GM12891 (cell line): Measurements from ENCODE around the gene ATP10D.

ENCODE experiments used
- POLR2A ChIP-seq: IDR thresholded peaks from 2 replicates; pipeline ENCODE4 v1.6.1; 2011; ENCODE audit warnings: low read depth, low read length, control low read depth
- POLR2AphosphoS5 ChIP-seq: IDR thresholded peaks from 2 replicates; pipeline ENCODE4 v1.6.1; 2011; ENCODE audit warnings: low read depth, low read length, control low read depth
- SPI1 ChIP-seq: IDR thresholded peaks from 2 replicates; pipeline ENCODE4 v1.6.1; 2011; ENCODE audit warnings: low read depth, low read length, control low read depth
- TAF1 ChIP-seq: IDR thresholded peaks from 2 replicates; pipeline ENCODE4 v1.6.1; 2011; ENCODE audit warnings: low read depth, low read length, control low read depth

DNA sequence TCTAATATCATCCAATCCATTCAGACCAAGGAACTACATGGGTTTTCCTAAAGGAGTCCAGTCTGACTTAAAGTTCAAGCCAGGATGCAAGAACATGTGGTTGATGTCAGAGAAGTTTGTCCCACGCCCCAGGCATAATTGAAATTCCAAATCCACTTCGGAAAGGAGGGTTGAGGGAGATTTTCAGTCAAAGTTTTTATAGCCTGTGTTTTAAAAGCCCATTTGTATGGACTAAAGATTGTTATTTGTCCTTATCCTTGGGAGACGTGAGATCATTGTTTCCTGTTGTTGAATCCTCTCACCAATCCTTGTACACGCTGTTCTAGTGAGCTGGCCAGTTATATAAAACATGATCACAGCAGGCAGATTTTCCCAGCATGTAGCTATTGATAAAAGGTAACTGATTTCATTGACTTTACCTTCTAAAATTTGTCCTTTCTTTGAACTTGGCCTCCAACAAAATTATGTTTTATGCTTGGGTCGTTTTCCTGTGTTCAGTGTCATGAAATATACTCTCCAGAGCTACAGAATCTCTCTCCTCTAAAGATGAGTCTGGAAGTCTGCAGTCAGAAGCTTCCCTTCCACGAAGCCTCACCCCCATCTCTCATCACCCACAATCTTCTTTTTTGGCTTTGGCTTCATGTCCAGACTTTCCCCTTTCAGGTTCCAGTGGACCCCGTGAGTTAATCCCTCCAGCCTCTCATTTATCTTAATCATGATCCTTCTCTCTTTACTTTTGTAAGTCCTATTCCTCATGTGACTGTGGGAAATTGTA, 92.9 kb downstream of the ATP10D start:
- TF ChIP-seq POLR2A (no peak), POLR2AphosphoS5 (no peak), TAF1 (no peak), SPI1 (no peak)
